T-helper 1 cell treated with Interleukin-12 subunit alpha and Interleukin-12 subunit beta and Interleukin-4 antibody, amounts not matched to agents 30 μg/mL and 1 μg/mL, for 36 hours (primary cell): Measurements from ENCODE around the gene IRF5.
"Not testable (repeated sequence)": the region's sequence is repeated elsewhere in the genome, so short reads cannot be mapped to it uniquely, and the experiment has no call there.

Experiments used
- H3K27ac Mint-ChIP-seq: one replicate; pipeline ENCODE4 v1.8.0; 2021; ENCODE audit warnings: mild to moderate bottlenecking, mixed read lengths
- H3K27me3 Mint-ChIP-seq: one replicate; pipeline ENCODE4 v1.8.0; 2021; ENCODE audit warnings: low read depth, mixed read lengths
- H3K36me3 Mint-ChIP-seq: one replicate; pipeline ENCODE4 v1.8.0; 2021; ENCODE audit warnings: low read depth, mixed read lengths
- H3K4me1 Mint-ChIP-seq: one replicate; pipeline ENCODE4 v1.8.0; 2021; ENCODE audit warnings: low read depth, mixed read lengths
- H3K4me3 Mint-ChIP-seq: one replicate; pipeline ENCODE4 v1.8.0; 2021; ENCODE audit warnings: mild to moderate bottlenecking, moderate library complexity, mixed read lengths
- H3K9me3 Mint-ChIP-seq: one replicate; pipeline ENCODE4 v1.8.0; 2021; ENCODE audit warnings: mixed read lengths

Gene IRF5

DNA sequence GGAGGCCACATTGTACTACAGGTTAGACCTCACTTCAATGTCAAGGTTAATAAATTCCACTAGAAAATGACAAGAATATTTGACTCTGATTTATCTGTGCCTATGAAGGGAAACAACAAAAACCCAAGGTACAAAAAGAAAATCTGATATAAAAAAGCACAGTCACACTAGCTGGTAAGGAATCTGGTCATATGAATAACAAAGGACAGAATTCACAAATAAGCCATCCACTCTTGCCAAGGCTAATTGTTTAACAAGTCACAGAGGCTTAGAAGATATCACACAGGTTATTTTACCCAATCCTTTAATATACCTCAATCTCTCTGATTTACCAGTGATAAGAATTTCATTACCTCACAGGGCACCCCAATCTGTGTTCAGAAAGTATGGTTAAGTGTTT, 47.9 kb downstream of the IRF5 start:
- no peak overlapping the region for H3K4me3 Mint-ChIP-seq
- no peak overlapping the region for H3K27ac Mint-ChIP-seq
- no peaks in the 10 kb centered on the region for H3K27me3 Mint-ChIP-seq
- H3K9me3 Mint-ChIP-seq = no peaks in the 10 kb centered on the region
- no peaks in the 10 kb centered on the region for H3K4me1 Mint-ChIP-seq
- peaks cover 48% of the 10 kb centered on the region for H3K36me3 Mint-ChIP-seq

DNA sequence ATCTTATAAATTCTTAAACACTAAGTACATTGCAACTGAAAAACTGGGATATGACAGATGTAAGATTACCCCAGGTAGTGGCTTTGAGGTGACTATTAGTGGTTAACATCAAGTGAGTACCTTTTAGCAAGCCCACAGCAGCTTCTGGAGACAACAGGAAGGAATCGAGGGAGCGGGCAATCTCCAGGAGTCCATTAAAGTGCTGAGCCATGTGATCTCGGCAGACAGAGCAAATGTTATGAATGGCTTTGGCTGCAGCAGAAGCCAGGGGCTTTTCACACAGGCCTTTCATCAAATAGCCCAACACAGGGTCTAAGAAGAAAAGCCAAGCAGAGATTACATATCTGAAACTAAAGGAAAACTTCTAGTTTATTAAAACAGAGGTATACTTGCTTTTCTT, 48.9 kb downstream of the IRF5 start:
- H3K4me1 Mint-ChIP-seq = no peaks in the 10 kb centered on the region
- H3K36me3 Mint-ChIP-seq = peaks cover 41% of the 10 kb centered on the region
- H3K27me3 Mint-ChIP-seq = no peaks in the 10 kb centered on the region
- H3K27ac Mint-ChIP-seq = no peak overlapping the region
- H3K4me3 Mint-ChIP-seq = no peak overlapping the region
- H3K9me3 Mint-ChIP-seq = no peaks in the 10 kb centered on the region

DNA sequence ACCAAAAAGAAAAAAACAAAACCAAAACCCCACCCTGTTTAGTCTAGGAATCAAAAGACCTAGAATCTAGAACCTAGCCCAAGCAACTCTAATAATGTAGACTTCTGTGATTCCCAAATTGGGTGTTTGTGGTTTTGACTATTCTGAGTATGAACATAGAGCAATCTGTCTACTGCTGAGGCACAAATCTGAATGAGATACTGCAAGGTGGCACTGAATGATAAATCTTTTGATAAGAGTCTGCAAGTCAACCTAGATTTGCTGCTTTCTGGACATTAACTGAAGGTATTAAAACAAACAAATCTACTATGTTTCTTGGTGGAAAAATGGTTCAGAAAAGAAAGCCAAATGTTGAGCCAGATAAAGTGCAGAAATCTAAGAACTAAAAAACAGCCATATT, 50.6 kb downstream of the IRF5 start:
- no peaks in the 10 kb centered on the region for H3K9me3 Mint-ChIP-seq
- H3K27ac Mint-ChIP-seq = no peak overlapping the region
- H3K4me1 Mint-ChIP-seq = no peaks in the 10 kb centered on the region
- H3K27me3 Mint-ChIP-seq = no peaks in the 10 kb centered on the region
- H3K4me3 Mint-ChIP-seq = no peak overlapping the region
- H3K36me3 Mint-ChIP-seq = peaks cover 33% of the 10 kb centered on the region

DNA sequence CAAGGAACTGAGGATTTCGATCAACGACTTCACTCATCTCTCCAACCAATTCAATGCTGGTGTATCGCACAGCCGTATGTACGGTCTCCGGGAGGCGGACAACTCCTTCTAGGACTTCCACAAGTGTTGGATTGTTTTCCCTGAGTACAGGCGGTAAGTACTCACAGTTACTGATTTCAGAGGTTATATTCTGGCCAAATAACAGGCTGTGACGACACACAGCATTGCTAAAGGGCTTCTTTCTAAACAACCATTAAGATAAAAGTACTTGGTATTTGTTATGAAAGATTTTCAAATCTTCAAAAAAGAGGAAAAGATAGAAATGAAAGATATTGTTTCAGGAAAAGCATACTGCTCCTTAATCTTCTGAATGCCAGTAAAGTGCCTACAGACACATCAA, 52.2 kb downstream of the IRF5 start:
- H3K27ac Mint-ChIP-seq = no peak overlapping the region
- H3K9me3 Mint-ChIP-seq = no peaks in the 10 kb centered on the region
- no peaks in the 10 kb centered on the region for H3K27me3 Mint-ChIP-seq
- no peaks in the 10 kb centered on the region for H3K4me1 Mint-ChIP-seq
- H3K36me3 Mint-ChIP-seq = peaks cover 29% of the 10 kb centered on the region
- H3K4me3 Mint-ChIP-seq = no peak overlapping the region

DNA sequence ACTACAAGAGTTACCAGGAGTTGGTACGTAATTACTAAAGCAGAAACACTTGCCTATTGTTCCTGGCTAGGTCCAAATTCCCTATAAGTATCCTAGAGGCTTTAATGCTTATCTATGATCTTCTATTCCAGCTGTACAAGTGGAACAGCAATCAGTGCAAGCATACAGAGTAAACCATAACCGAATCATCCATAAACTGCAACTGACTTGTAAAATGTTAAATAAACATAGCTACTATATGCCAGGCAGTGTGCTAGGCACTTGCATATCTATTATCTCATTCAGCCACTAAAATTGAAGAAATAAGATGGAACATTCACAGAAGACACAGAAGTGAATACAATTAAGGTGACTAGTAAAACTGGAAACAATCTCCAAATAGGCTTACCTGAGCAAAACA, 55.7 kb downstream of the IRF5 start:
- no peaks in the 10 kb centered on the region for H3K9me3 Mint-ChIP-seq
- no peaks in the 10 kb centered on the region for H3K4me1 Mint-ChIP-seq
- peaks cover 19% of the 10 kb centered on the region for H3K36me3 Mint-ChIP-seq
- no peak overlapping the region for H3K4me3 Mint-ChIP-seq
- no peaks in the 10 kb centered on the region for H3K27me3 Mint-ChIP-seq
- H3K27ac Mint-ChIP-seq = no peak overlapping the region

DNA sequence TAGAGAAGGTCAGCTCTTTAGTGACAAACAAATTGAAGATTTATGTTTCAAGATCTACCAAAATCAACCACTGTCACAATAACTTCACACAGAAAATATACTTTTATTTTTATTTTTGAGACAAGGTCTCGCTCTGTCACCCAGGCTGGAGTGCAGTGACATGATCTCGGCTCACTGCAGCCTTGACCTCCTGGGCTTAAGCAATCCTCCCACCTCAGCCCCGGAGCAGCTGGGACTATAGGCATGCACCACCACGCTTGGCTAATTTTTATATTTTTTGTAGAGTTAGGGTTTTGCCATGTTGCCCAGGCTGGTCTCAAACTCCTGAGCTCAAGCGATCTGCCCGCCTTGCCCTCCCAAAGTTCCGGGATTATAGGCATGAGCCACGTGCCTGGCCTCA, 56.8 kb downstream of the IRF5 start:
- H3K36me3 Mint-ChIP-seq = peaks cover 22% of the 10 kb centered on the region
- H3K9me3 Mint-ChIP-seq, H3K4me3 Mint-ChIP-seq, H3K27ac Mint-ChIP-seq, H3K4me1 Mint-ChIP-seq, H3K27me3 Mint-ChIP-seq: not testable (repeated sequence)

DNA sequence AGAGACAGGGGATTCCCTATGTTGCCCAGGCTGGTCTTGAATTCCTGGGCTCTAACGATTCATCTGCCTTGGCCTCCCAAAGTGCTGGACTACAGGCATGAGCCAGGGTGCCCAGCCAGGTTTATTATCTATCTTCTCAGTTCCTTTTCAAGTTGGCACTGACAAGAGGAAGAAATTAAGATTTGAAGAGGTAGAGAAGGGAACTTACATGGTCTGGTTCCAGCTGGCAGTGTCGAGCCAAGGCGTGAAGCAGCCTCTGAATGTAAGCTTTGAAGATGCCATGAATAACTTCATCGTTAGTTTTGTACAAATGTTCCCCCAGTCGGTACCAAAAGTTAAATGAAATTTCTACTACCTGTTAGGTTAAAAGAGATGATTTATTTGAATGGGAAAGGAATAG, 59.5 kb downstream of the IRF5 start:
- no peaks in the 10 kb centered on the region for H3K27me3 Mint-ChIP-seq
- no peak overlapping the region for H3K27ac Mint-ChIP-seq
- peaks cover 40% of the 10 kb centered on the region for H3K36me3 Mint-ChIP-seq
- H3K4me1 Mint-ChIP-seq = peaks cover 3% of the 10 kb centered on the region
- H3K9me3 Mint-ChIP-seq = no peaks in the 10 kb centered on the region
- H3K4me3 Mint-ChIP-seq = no peak overlapping the region
